Right hindlimb (tissue), 1 donor: ENCODE results near the gene OTUD3.

Experiments
- DNase-seq: peaks from one replicate; pipeline ENCODE4 v3.0.0-alpha.2; 2018

The OTUD3 gene

DNA sequence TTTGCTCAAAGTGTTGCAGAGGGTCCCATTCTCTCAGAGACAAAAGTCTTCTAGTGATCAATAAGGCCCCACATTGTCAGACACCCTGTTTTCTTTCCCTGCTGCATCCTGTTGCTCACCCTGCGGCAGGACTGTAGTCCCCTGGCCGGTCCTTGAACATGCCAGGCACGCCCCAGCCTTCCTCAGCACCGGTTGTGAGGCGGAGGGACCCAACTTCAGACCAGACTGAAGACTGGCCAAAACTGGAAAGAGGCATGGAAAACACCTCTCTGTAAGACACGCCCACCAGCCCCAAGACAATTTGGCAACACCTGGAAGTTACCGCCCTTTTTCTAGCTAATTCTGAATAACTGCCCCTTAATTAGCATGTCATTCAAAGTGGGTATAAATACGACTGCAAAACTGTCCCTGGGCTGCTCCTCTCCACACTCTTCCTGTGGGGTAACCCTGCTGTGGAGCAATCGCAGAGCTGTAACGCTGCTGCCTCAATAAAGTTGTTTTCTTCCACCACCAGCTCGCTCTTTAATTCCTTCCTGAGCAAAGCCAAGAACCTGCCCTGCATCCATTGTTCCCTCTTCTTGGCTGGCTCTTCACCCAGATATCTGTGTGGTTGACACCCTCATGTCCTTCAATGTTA is 73.5 kb downstream of the OTUD3 start:
- no peak for DNase-seq

DNA sequence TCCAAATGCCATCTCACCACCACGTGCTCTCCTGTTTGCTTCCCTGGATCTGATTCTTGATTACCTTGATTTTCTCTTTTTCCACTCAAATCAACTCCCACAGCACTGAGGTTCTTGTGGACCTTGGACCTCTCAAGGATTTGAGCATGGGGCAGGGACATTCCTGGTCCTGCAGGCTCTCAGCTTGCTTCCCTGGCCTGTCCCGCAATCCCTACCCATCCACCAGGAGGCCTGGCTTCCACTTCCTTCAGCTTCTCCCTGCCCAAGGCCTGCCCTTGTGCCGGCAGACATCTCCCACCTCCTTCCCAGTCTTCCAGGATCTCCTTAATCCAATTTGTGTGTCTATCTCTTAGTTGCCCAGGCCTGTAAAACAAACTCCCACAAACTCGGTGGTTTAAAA is 75.6 kb downstream of the OTUD3 start:
- DNase-seq: no peak

DNA sequence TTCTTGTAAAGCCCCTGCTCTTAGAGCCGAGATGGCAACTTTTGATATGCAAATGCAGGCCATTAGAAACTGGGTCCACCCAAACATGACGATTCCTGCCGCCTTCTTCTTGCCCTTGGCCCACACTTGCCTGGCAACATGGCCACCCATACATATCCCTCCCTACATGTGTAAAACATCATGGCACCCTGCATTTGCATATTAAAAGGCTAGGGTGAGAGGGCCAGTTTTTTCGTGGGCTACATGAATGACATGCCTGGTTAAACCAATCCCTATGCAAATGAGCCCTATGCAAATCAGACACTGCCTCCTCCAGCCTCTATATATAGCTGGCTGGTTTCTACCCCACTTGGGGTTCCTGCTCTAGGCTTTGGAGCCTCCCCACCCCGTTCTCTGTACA is 78.4 kb downstream of the OTUD3 start:
- no peak for DNase-seq
